Osteoblast (primary cell): ENCODE measurements around the gene PRSS8. TPM values are rescaled to one million over a fixed set of nuclear protein-coding genes. Genes with fewer than 3 reads are reported as not detected.
A peak's percentile ranks its signal among the peaks of the same experiment; 100 is the strongest.
"Not testable (repeated sequence)": the region's sequence is repeated elsewhere in the genome, so short reads cannot be mapped to it uniquely, and the experiment has no call there.

Source experiments
- DNase-seq: peaks from one replicate; pipeline ENCODE4 v3.0.0; 2011; ENCODE audit warnings: low spot score, mixed read lengths; ENCODE audit not compliant: insufficient read length; ENCODE audit errors: missing footprints
- H2AFZ ChIP-seq: 2 replicates; pipeline ENCODE4 v1.6.0; 2011; ENCODE audit warnings: mild to moderate bottlenecking, low read length
- H3K27ac ChIP-seq: 2 replicates; pipeline ENCODE4 v1.5.1; 2011; ENCODE audit warnings: mild to moderate bottlenecking, low read depth, low read length, moderate library complexity
- H3K27me3 ChIP-seq: 2 replicates; pipeline ENCODE4 v1.6.0; 2012; ENCODE audit warnings: mild to moderate bottlenecking, control low read depth, inconsistent platforms, low read length, moderate library complexity; ENCODE audit not compliant: insufficient read depth
- H3K36me3 ChIP-seq: 2 replicates; pipeline ENCODE4 v1.5.1; 2011; ENCODE audit warnings: mild to moderate bottlenecking, low read length, control low read depth, moderate library complexity; ENCODE audit not compliant: insufficient read depth
- H3K4me1 ChIP-seq: 2 replicates; pipeline ENCODE4 v1.5.1; 2011; ENCODE audit warnings: mild to moderate bottlenecking, low read length, control low read depth, moderate library complexity; ENCODE audit not compliant: insufficient read depth
- H3K4me2 ChIP-seq: 2 replicates; pipeline ENCODE4 v1.6.0; 2011; ENCODE audit warnings: mild to moderate bottlenecking, low read length; ENCODE audit not compliant: insufficient read depth
- H3K4me3 ChIP-seq: fragments of 200-600 bp; sonication (generic); 3 replicates; pipeline ENCODE4 v1.5.1; 2012; ENCODE audit warnings: mild to moderate bottlenecking, low read length, inconsistent platforms; ENCODE audit not compliant: insufficient read depth
- H3K79me2 ChIP-seq: 2 replicates; pipeline ENCODE4 v1.6.0; 2012; ENCODE audit warnings: mild to moderate bottlenecking, low read length, control low read depth, inconsistent platforms; ENCODE audit not compliant: insufficient read depth
- H3K9me3 ChIP-seq: 2 replicates; pipeline ENCODE4 v1.5.1; 2011; ENCODE audit warnings: low read depth, low read length, control low read depth
- H4K20me1 ChIP-seq: 2 replicates; pipeline ENCODE4 v1.6.0; 2012; ENCODE audit warnings: mild to moderate bottlenecking, low read length, control low read depth; ENCODE audit not compliant: insufficient read depth
- CTCF ChIP-seq: IDR thresholded peaks from 2 replicates; pipeline ENCODE4 v1.5.1; 2011; ENCODE audit warnings: mild to moderate bottlenecking, low read depth, low read length, moderate library complexity; ENCODE audit errors: extremely low read depth
- total RNA-seq: library from RNA; depleted of rRNA; stranded (reverse); fragments of >200 nt; gene quantifications from 2 replicates; pipeline ENCODE4 v1.2.3, GENCODE V29; 2012

Gene PRSS8
- total RNA-seq, 1 donor, result not detected

GRCh38 chr16:31143694-31144148 is 8.2 kb upstream of the PRSS8 start:
- Histone ChIP-seq H3K36me3 (no peaks in the 10 kb centered on the region), H3K4me2 (no peak overlapping the region), H3K9me3 (no peaks in the 10 kb centered on the region), H4K20me1 (no peaks in the 10 kb centered on the region), H3K4me1 (peaks cover 15% of the 10 kb centered on the region), H3K27me3 (peaks cover 25% of the 10 kb centered on the region), H2AFZ (no peak overlapping the region), H3K79me2 (no peaks in the 10 kb centered on the region), H3K27ac (no peak overlapping the region), H3K4me3 (no peak overlapping the region)
- peak; percentile 58 for DNase-seq
- TF ChIP-seq CTCF, result no peak

- DNase-seq, result peak; percentile 53
- Histone ChIP-seq H3K27ac (no peak overlapping the region), H3K4me3 (peak overlapping the region; percentile 70), H3K4me1 (peaks cover 19% of the 10 kb centered on the region), H4K20me1 (no peaks in the 10 kb centered on the region), H3K4me2 (peak overlapping the region; percentile 84), H3K27me3 (peaks cover 21% of the 10 kb centered on the region), H3K9me3 (no peaks in the 10 kb centered on the region), H2AFZ (peak overlapping the region; percentile 90), H3K36me3 (no peaks in the 10 kb centered on the region), H3K79me2 (no peaks in the 10 kb centered on the region)
- TF ChIP-seq CTCF, result no peak
Measured at GRCh38 chr16:31143011-31143693, 7.6 kb upstream of the PRSS8 start.

GRCh38 chr16:31142109-31143010 is 6.8 kb upstream of the PRSS8 start:
- TF ChIP-seq CTCF, result peak; percentile 80
- Histone ChIP-seq H3K27me3 (peaks cover 13% of the 10 kb centered on the region), H3K4me1 (peaks cover 19% of the 10 kb centered on the region), H3K36me3 (no peaks in the 10 kb centered on the region), H2AFZ (peak overlapping the region; percentile 92), H4K20me1 (no peaks in the 10 kb centered on the region), H3K9me3 (no peaks in the 10 kb centered on the region), H3K4me2 (peak overlapping the region; percentile 96), H3K4me3 (peak overlapping the region; percentile 70), H3K79me2 (no peaks in the 10 kb centered on the region), H3K27ac (peak overlapping the region; percentile 74)
- DNase-seq, result peak; percentile 100

- DNase-seq, result peak; percentile 95
- H3K4me3 ChIP-seq, result peak overlapping the region; percentile 70
- no peaks in the 10 kb centered on the region for H3K9me3 ChIP-seq
- peak overlapping the region; percentile 74 for H3K27ac ChIP-seq
- H2AFZ ChIP-seq, result peak overlapping the region; percentile 92
- no peaks in the 10 kb centered on the region for H4K20me1 ChIP-seq
- peaks cover 8% of the 10 kb centered on the region for H3K27me3 ChIP-seq
- H3K4me2 ChIP-seq, result peak overlapping the region; percentile 96
- no peak for TF ChIP-seq CTCF
- H3K4me1 ChIP-seq, result peaks cover 19% of the 10 kb centered on the region
- H3K79me2 ChIP-seq, result no peaks in the 10 kb centered on the region
- H3K36me3 ChIP-seq, result no peaks in the 10 kb centered on the region
Measured at GRCh38 chr16:31141489-31142108, 6.1 kb upstream of the PRSS8 start.

- not testable (repeated sequence) for H2AFZ ChIP-seq, H3K27ac ChIP-seq, H3K27me3 ChIP-seq, H3K9me3 ChIP-seq, H4K20me1 ChIP-seq, DNase-seq, H3K4me3 ChIP-seq, H3K79me2 ChIP-seq, H3K4me2 ChIP-seq, H3K36me3 ChIP-seq
- peaks cover 19% of the 10 kb centered on the region for H3K4me1 ChIP-seq
Measured at GRCh38 chr16:31141071-31141469, 5.5 kb upstream of the PRSS8 start.
